MM.1S (cell line): Measurements from ENCODE around the gene NETO1.

Experiments used
- DNase-seq: peaks from one replicate; pipeline ENCODE4 v3.0.0-alpha.2; 2015
- H2AFZ ChIP-seq: fragments of 300-600 bp; sonication (generic); 2 replicates; pipeline ENCODE4 v1.6.0; 2016; ENCODE audit warnings: antibody characterized with exemption, low read length
- H3F3A ChIP-seq: fragments of 300-600 bp; sonication (generic); 2 replicates; pipeline ENCODE4 v1.6.1; 2016; ENCODE audit warnings: mild to moderate bottlenecking, antibody characterized with exemption, low read length, moderate library complexity, mixed read lengths; ENCODE audit not compliant: insufficient read depth
- H3K27ac ChIP-seq: fragments of 300-600 bp; sonication (generic); 2 replicates; pipeline ENCODE4 v1.5.1; 2016; ENCODE audit warnings: mild to moderate bottlenecking, low read length
- H3K27me3 ChIP-seq: fragments of 300-600 bp; sonication (generic); replicated peaks from 2 replicates; pipeline ENCODE4 v1.6.0; 2016; ENCODE audit warnings: low read length; ENCODE audit not compliant: insufficient read depth
- H3K36me3 ChIP-seq: fragments of 300-600 bp; sonication (generic); replicated peaks from 2 replicates; pipeline ENCODE4 v1.6.1; 2016; ENCODE audit warnings: mild to moderate bottlenecking, low read length, mixed read lengths; ENCODE audit not compliant: insufficient read depth
- H3K4me1 ChIP-seq: fragments of 300-600 bp; sonication (generic); 2 replicates; pipeline ENCODE4 v1.6.1; 2016; ENCODE audit warnings: low read length, mixed read lengths
- H3K4me2 ChIP-seq: fragments of 300-600 bp; sonication (generic); 2 replicates; pipeline ENCODE4 v1.6.0; 2016; ENCODE audit warnings: low read depth, low read length
- H3K4me3 ChIP-seq: fragments of 300-600 bp; sonication (generic); 2 replicates; pipeline ENCODE4 v1.5.1; 2016; ENCODE audit warnings: low read length, mixed read lengths
- H3K79me2 ChIP-seq: fragments of 300-600 bp; sonication (generic); 2 replicates; pipeline ENCODE4 v1.6.1; 2016; ENCODE audit warnings: mixed run types, low read length, mixed read lengths
- H3K9ac ChIP-seq: fragments of 300-600 bp; sonication (generic); 2 replicates; pipeline ENCODE4 v1.6.1; 2016; ENCODE audit warnings: low read length, mixed read lengths
- H3K9me2 ChIP-seq: fragments of 300-600 bp; sonication (generic); replicated peaks from 2 replicates; pipeline ENCODE4 v1.6.1; 2016; ENCODE audit warnings: mild to moderate bottlenecking, low read length, mixed read lengths; ENCODE audit not compliant: insufficient read depth
- H3K9me3 ChIP-seq: fragments of 300-600 bp; sonication (generic); replicated peaks from 2 replicates; pipeline ENCODE4 v1.6.1; 2016; ENCODE audit warnings: mild to moderate bottlenecking, low read length, mixed read lengths; ENCODE audit not compliant: insufficient read depth
- H4K20me1 ChIP-seq: fragments of 300-600 bp; sonication (generic); 2 replicates; pipeline ENCODE4 v1.6.1; 2016; ENCODE audit warnings: mild to moderate bottlenecking, low read length, moderate library complexity, mixed read lengths; ENCODE audit not compliant: insufficient read depth
- EZH2 ChIP-seq: fragments of 300-600 bp; sonication (generic); optimal IDR thresholded peaks from 2 replicates; pipeline ENCODE3; 2017; ENCODE audit warnings: low read depth, mild to moderate bottlenecking, antibody characterized with exemption, low read length, mixed read lengths
- EZH2phosphoT487 ChIP-seq: fragments of 300-600 bp; sonication (generic); IDR thresholded peaks from 2 replicates; pipeline ENCODE4 v1.6.1; 2018; ENCODE audit warnings: antibody characterized with exemption, low read length
- TF ChIP-seq, protein P1 (sequence below): fragments of 300-600 bp; sonication (generic); IDR thresholded peaks from 2 replicates; pipeline ENCODE4 v1.5.1; 2016; ENCODE audit warnings: antibody characterized with exemption, low read length, mixed read lengths

The NETO1 gene

GRCh38 chr18:72727038-72727655 lies 140.6 kb downstream of the NETO1 start:
- DNase-seq = no peak
- no peaks in the 10 kb centered on the region for H3K27me3 ChIP-seq
- no peak overlapping the region for H3K27ac ChIP-seq
- no peaks in the 10 kb centered on the region for H3K36me3 ChIP-seq
- H3K4me1 ChIP-seq = no peaks in the 10 kb centered on the region
- no peaks in the 10 kb centered on the region for H3K9me3 ChIP-seq
- no peaks in the 10 kb centered on the region for H4K20me1 ChIP-seq
- no peaks in the 10 kb centered on the region for H3F3A ChIP-seq
- no peaks in the 10 kb centered on the region for H3K79me2 ChIP-seq
- no peaks in the 10 kb centered on the region for H3K9me2 ChIP-seq
- no peak overlapping the region for H2AFZ ChIP-seq
- H3K4me3 ChIP-seq = no peak overlapping the region
- TF ChIP-seq EZH2phosphoT487 (no peak), EZH2 (no peak)
- TF ChIP-seq, protein P1, sequence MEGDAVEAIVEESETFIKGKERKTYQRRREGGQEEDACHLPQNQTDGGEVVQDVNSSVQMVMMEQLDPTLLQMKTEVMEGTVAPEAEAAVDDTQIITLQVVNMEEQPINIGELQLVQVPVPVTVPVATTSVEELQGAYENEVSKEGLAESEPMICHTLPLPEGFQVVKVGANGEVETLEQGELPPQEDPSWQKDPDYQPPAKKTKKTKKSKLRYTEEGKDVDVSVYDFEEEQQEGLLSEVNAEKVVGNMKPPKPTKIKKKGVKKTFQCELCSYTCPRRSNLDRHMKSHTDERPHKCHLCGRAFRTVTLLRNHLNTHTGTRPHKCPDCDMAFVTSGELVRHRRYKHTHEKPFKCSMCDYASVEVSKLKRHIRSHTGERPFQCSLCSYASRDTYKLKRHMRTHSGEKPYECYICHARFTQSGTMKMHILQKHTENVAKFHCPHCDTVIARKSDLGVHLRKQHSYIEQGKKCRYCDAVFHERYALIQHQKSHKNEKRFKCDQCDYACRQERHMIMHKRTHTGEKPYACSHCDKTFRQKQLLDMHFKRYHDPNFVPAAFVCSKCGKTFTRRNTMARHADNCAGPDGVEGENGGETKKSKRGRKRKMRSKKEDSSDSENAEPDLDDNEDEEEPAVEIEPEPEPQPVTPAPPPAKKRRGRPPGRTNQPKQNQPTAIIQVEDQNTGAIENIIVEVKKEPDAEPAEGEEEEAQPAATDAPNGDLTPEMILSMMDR = no peak
- H3K9ac ChIP-seq = no peak overlapping the region
- H3K4me2 ChIP-seq = no peak overlapping the region

DNA sequence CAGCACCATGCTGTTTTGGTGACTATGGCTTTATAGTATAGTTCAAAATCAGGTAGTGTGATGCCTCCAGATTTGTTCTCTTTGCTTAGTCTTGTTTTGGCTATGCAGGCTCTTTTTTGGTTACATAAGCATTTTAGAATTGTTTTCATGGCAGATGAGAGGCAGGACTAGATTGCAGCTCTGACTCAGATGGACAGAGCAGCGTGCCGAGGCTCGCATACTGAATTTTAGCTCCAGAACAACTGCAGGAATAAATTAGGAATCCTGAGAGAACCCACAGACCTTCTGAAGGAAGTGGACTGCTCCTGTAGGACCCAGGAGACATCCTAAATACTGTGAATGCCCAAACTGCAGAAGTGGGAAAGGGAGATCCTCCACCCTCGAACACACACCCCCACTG lies 141.6 kb downstream of the NETO1 start:
- TF ChIP-seq, protein P1 = no peak
- no peak for TF ChIP-seq EZH2phosphoT487
- no peak for TF ChIP-seq EZH2
- no peak for DNase-seq
- no peaks in the 10 kb centered on the region for H3K4me1 ChIP-seq
- H3K9me3 ChIP-seq = no peaks in the 10 kb centered on the region
- H3K9me2 ChIP-seq = no peaks in the 10 kb centered on the region
- H3K27ac ChIP-seq = no peak overlapping the region
- H2AFZ ChIP-seq = no peak overlapping the region
- H3F3A ChIP-seq = no peaks in the 10 kb centered on the region
- H3K79me2 ChIP-seq = no peaks in the 10 kb centered on the region
- no peaks in the 10 kb centered on the region for H3K36me3 ChIP-seq
- H3K4me2 ChIP-seq = no peak overlapping the region
- no peaks in the 10 kb centered on the region for H3K27me3 ChIP-seq
- H3K9ac ChIP-seq = no peak overlapping the region
- no peaks in the 10 kb centered on the region for H4K20me1 ChIP-seq
- no peak overlapping the region for H3K4me3 ChIP-seq

- Histone ChIP-seq H3K36me3 (no peaks in the 10 kb centered on the region), H3K27ac (no peak overlapping the region), H3K27me3 (no peaks in the 10 kb centered on the region), H3F3A (no peaks in the 10 kb centered on the region), H3K79me2 (no peaks in the 10 kb centered on the region), H3K4me2 (no peak overlapping the region), H4K20me1 (no peaks in the 10 kb centered on the region), H3K9me2 (no peaks in the 10 kb centered on the region), H3K4me1 (no peaks in the 10 kb centered on the region), H2AFZ (no peak overlapping the region), H3K4me3 (no peak overlapping the region), H3K9me3 (no peaks in the 10 kb centered on the region), H3K9ac (no peak overlapping the region)
- TF ChIP-seq, protein P1 = no peak
- TF ChIP-seq EZH2phosphoT487 = no peak
- TF ChIP-seq EZH2 = no peak
- DNase-seq = no peak
These were observed 146.5 kb downstream of the NETO1 start for GRCh38 chr18:72721330-72721729.
